ENCODE results near the gene CIAO3.

Gene CIAO3

GRCh38 chr16:687499-687898 is 53.3 kb downstream of the CIAO3 start:
- DNase-seq = no peak

GRCh38 chr16:686459-687260 is 54.1 kb downstream of the CIAO3 start:
- DNase-seq = no peak

DNA sequence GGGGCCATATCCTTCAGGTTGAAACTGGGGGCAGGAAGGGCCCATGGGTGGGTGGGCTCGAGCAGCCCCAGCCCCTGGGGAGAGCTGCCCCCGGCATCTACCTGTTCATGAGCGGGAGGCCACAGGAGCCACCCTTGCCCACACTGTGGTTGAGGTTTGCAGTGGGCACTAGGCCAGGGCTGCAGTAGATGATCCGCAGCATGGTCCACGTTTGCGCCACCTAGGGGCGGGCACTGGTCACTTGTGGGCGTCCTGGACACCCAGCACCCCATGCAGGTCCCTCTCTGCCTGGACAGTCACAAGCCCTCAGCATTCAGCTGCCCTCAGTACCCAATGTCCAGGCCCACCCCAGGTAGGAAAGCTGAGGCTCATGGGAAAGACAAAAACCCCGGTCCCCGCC is 54.8 kb downstream of the CIAO3 start:
- DNase-seq = no peak

GRCh38 chr16:684961-685696 is 55.7 kb downstream of the CIAO3 start:
- DNase-seq = no peak

GRCh38 chr16:684071-684794 is 56.6 kb downstream of the CIAO3 start, which contains the start of gene JMJD8:
TSS of gene JMJD8 (minus strand) at chr16:684334. CDS start at chr16:684319, 15 bp downstream.
- peak; percentile 98 for DNase-seq

DNA sequence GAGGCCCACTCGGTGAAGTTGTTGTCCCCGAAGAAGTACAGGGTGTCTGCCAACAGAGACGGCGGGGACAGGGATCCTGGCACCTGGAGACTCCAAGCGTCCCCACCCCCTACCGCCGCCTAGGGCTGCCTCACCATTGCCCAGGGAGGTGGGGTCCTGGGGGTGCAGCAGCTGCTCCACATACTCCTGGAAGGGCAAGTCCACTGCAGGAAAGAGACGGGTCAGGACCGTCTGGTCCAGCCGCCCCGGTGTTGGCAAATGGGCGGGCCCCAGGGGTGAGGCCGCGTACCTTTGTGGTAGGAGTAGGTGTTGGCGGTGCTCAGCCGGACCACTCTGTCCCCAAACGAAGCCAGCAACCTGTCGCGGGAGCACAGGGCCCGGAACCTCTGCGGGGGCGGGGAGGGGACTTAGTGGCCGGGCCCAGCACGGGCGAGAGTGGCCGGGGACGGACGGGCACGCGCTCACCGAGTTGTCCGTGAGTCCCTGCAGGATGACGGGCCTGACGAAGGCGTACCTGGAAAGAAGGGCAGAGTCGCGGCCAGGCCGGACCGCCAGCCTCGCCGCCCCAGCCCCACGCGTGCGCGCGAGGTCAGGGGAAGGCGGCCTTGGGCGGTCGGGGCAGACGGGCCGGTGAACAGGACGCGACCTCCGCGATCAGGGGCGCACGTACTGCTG is 57.3 kb downstream of the CIAO3 start:
- no peak for DNase-seq

DNA sequence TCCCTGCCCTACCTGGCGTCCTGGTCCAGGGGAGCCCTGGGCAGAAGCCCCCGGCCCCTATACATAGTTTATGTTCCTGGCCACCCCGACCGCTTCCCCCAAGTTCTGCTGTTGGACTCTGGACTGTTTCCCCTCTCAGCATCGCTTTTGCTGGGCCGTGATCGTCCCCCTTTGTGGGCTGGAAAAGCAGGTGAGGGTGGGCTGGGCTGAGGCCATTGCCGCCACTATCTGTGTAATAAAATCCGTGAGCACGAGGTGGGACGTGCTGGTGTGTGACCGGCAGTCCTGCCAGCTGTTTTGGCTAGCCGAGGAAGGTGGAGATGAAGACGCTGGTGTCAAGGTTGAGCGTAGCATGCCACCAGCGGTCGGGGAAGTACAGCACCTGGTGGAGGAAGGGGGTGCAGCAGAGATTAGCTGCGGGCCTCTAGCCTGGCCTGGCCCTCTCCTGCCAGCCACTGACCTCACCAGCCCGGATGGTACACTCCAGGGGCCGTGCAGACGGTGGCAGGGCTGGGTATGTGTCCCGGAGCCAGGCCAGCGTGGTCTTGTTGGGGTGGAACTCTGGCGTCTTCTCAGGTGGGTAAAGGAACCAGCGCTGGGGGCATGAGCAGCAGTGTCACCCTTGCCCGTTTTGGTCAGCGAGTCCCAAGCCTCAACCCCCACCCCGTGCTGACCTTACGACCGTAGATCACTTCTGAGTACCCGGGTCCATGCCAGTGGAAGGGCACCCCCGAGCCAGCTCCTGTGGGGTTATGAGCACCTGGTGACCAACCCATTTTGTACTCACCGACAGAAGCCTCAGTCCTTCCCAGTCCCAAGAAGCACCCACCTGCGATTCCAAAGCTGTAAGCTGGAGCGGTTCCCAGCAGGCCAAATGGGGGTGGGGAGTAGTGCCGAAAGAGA is 58.1 kb downstream of the CIAO3 start:
- DNase-seq = no peak

- no peak for DNase-seq
Observed at GRCh38 chr16:681746-682427, 58.9 kb downstream of the CIAO3 start.

DNA sequence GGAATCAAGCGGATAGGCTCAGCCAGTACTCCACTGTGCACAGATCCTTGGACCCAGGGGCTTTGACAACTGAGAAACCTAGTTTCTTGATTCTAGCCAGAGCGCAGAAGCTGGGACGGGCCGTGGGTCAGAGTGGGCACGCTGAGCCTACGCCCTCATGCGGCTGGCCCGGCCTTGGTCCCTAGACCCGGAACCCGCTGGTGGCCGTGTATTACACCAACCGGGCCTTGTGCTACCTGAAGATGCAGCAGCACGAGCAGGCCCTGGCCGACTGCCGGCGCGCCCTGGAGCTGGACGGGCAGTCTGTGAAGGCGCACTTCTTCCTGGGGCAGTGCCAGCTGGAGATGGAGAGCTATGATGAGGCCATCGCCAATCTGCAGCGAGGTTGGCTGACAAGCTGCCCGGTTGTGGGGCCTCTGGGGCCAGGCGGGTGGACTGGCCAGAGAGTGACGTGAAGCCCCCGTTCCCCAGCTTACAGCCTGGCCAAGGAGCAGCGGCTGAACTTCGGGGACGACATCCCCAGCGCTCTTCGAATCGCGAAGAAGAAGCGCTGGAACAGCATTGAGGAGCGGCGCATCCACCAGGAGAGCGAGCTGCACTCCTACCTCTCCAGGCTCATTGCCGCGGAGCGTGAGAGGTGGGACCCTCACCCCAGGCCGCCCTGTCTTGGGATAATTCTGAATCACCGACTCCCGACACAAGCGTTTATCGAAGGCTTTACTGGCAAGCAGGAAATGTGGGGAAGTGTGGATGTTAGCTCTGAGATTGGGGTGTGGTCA is 59.6 kb downstream of the CIAO3 start:
- DNase-seq = no peak

- no peak for DNase-seq
Observed at GRCh38 chr16:680625-680945, 60.2 kb downstream of the CIAO3 start.

DNA sequence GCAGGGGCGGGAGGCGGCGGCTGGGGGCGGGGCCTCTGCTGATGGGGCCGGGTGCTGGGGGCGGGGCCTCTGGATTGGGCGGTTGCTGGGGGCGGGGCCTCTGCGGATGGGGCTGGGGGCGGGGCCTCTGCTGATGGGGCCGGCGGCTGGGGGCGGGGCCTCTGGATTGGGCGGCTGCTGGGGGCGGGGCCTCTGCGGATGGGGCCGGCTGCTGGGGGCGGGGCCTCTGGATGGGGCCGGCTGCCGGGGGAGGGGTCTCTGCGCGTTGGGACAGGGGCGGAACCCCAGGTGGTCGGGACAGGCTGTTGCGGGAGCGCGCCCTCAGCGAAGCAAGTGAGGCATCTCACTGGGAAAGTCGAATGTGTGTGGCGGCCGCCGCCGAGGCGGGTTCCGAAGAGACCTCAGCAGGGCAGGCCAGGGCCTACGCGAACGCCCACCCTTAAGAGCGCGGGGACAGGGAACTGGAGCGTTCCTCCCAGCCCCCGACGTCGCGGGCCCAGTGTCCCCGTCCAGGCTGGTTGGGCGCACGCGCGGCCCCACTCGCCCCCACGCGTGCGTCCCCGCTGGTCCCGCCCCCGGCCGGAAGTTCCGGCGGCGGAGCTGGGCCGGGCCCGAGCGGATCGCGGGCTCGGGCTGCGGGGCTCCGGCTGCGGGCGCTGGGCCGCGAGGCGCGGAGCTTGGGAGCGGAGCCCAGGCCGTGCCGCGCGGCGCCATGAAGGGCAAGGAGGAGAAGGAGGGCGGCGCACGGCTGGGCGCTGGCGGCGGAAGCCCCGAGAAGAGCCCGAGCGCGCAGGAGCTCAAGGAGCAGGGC is 60.8 kb downstream of the CIAO3 start, which contains the start of gene STUB1:
STUB1 (plus strand) TSS at position 597 of the 811 bp plus-strand sequence; CDS start at position 713, 116 bp downstream.
- DNase-seq = peak; percentile 95

All from CD4-positive, alpha-beta T cell treated with Interleukin-6 for 4 hours (primary cell).